Stimulated activated CD4-positive, alpha-beta T cell treated with anti-CD3 and anti-CD28 coated beads, Interleukin-1b, Interleukin-23, amount 100 ng/mL, for 4 hours (primary cell): ENCODE results near the gene CASP7.

Experiments used
- DNase-seq, 2 donors: peaks; one replicate each; pipeline ENCODE4 v3.0.0-alpha.2; 2020; ENCODE audit warnings: low read depth in 2 of 2

The CASP7 gene

DNA sequence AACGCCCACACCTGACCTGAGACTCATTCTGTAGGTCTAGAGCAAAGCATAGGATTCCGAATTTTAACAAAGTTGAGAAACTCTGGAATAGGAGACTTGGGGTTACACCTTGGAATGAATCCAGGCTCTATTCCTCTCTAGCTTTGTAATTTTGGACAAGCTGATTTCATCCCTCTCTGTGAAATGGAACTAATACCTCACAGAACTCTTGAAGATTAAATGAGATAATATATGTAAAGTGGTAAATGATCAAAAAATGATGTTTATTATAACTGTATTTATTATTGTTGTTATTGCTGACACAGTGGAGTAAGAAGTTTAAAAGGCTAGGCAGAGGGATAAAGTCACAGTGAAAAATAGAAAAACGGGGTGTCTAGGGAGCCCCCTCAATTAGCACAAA lies 32.3 kb downstream of the CASP7 start:
- no peak for DNase-seq

DNA sequence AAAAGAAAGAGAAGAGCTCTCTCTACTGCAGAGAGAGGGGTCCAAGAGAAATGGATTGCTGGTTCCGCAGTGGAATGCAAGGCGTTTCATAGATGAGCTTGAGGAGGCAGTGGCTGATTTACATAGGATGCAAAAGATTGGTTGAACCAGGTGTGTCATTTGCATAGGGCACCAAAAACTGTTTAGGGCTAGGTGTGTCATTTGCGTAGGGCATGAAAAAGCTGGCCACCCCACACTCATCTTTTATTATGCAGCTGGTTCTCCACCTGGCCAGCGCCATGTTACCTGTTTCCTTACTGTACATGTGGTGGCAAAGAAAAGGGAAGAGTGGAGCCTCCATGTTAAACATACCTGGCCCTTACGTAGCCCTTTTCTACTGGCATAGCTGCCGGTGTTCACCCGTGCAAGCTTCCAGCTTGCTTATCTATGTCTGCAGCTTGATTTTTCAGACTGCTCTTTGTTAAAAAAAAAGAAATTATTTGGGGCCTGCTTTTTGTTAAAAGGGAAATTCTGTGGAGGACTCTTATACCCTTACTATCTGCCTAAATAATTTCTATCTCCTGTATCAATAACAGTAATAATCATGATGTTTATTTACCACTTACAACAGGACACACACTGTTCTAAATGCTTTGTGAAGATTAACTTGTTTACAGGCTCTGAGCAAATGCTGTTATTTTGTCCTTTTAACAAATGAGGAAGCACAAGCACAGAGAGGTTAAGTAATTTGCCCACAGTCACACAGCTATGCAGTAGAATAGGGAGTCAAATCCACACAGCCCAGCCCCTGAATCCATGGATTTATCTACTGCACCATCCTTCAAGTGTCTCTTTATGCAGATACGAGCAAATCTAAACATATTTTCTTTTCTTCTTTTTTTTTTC lies 33.3 kb downstream of the CASP7 start:
- DNase-seq = no peak

DNA sequence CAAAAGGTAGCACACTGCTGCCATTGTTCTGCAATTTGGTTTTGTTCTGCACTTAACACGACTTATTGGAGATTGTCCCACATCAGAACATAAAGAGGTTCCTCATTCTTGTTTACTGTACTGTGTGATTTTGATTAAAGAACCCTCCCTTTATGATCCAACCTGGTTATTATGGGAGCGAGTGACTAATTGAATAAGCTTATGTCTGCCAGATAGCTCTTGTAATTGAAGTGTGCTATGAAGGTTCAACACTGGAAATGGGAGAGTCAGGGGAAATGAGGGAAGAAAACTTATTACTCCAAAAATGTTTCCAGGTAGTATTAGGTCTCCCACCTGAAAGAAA lies 33.9 kb downstream of the CASP7 start:
- DNase-seq = no peak

DNA sequence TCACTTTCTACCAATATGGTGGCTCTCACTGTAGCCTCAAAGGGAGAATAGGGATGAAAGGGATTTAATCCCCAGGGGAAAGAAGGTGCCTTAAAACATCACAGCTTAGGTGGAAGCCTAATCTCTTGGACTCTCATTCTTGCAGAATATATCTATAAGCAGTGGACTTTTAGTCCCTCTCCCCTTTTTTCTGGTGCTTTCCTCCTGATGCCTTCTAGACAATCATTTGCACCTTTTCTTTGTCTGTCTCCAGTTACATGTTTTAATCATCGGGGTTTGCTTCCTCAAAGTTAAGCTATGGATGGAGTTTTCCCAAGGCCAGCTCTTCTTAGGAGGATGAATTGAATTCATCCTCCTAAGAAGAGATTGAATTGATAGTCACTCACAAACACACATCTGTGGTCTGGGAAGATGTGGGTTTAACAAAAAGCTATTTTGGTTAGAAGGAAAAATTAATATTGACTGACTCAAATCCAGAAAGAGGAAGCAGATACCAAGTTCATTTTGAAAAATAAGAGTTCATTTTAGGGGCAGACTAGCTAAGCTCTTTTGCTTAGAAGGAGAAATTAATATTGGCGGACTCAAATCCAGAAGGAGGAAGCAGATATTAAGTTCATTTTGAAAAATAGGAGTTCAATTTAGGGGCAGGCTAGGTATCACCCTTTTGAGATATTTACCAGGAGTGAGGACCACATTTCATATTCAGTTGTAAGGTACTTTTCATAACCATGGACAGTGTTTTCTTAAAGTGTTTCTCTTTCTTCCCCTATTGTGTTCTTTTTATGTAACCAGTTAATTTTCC lies 36.6 kb downstream of the CASP7 start:
- no peak for DNase-seq

DNA sequence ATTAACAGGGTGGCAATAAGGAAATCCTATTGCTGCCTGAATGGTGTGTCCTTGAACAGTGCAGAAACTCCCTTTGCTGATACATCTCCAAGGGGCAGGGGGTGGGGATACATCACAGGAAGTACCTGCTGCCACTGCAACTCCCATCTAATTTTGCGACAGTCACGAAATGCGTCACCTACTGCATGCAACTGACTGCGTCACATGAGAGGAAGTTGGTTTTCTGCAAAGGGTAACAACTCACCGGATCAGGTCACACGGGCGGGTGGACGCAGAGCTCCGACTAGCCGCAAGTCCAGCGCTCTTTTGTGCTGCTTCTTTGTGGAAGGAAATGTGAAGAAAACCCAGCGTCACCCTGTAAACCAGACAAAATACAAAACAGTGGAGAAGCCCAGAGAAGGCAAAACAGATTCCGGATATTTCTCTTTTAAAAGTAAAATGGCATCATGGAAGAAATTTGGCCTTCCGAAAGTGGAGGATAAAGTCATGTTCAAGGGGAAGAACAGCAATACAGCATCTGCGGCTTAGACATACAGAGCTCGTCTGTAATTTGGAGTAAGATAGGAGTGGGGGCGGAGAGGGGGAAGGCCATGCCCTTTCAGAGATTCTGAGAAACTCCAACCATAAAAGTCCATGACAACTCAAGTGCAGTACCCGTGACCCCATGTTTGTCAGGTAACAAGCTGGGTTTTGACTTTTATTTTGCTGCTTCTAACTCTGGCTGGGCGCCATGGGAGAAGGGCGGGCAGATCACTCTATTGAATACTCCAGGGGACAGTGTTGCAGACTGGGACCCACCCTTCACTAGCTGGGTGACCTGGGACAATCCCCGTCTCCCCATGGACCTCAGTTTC lies 39.5 kb downstream of the CASP7 start:
- no peak for DNase-seq

DNA sequence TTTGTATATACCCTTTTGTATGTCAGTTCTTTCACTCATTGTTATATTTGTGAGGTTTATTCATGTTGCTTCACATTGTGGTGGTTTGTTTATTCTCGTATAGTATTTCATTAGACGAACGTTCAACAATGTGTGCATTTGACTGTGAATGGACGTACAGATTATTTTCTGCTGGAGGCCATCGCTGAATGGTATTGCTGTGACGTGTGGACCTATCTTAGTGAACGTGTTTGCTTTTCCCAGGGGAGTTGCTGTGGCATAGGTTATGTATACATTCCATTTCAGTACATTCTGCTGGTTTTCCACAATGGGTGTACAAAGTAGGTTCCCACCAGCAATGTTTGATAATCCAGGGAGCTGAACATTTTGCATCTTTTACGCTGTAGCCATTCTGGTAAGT lies 40.7 kb downstream of the CASP7 start:
- no peak for DNase-seq

DNA sequence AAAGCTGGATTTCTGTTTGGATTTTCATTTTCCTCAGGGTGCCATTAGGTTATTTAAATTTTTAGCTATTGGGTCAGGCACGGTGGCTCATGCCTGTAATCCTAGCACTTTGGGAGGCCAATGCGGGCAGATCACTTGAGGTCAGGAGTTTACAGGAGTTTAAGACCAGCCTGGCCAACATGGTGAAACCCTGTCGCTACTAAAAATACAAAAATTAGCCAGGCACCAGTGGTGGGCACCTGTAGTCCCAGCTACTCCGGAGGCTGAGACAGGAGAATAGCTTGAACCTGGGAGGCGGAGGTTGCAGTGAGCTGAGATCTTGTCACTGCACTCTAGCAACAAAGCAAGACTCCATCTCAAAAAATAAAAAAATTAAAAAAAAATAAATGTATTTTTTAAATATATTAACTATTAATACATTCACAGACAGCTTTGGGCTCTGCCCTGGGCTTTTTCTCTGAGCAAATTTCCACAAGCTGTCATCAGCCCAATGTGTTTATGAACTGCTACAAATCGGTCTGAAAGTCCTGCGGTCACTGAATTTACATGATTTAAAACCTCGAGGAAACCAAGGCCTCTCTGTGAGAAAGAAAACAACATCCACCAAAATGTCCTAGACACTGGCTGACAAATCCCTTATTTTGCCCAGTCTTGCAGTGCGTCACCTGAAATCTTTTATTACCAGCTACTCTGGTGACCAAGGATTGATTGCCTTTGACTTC lies 52.6 kb downstream of the CASP7 start:
- DNase-seq = no peak

DNA sequence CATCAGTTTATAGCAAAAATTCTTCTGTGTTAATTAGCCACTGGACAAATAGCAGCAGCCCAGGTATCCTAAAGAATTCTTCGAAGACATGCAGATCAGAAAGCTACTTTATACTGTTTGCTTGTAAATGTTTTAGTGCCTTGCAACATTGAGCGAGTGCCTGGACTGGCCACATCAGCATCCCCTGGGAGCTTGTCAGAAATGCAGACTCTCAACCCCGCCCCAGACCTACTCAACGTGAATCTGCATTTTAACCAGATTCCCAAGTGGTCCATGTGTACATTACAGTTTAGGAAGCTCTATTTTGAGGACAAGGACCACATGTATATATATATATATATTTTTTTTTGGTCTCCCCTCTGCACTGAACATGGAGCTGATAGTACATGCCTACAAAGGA lies 53.3 kb downstream of the CASP7 start:
- no peak for DNase-seq

DNA sequence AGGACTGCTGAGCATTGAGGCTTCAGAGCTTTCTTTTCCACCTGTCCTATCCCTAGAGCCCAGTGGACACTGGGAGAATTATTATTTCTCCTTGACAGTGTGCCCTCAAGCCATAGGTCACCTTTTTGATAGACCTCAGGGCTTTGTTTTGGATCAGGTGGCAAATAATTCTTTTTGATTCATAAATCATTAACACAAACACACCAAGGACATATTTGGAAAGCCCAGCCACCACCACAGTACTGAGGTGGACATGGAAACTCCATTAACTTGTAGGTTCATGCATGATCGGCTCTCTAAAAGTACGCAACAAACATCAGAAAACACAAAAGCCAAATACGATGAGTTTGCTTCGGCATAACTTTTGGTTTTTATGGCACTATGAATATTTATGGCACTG lies 53.9 kb downstream of the CASP7 start:
- no peak for DNase-seq

DNA sequence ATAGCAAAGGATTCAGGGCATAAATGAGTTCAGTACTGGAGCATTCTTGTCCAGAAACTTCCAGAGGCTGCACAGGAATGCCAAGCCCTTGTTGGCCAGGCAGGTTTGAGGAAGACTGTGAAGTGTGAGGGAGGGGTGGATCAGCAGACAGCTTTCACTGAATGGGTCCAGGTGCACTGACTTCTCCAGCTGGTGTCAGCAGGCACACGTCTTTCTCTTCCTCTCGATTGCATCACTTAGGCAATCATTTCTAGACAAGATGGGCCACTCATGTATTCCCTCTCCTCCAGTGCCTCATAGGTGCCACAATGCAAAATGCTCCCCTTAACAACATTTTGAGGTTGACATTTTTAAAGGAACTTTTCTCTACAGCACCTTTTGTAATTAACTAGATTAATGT lies 56.2 kb downstream of the CASP7 start:
- no peak for DNase-seq

DNA sequence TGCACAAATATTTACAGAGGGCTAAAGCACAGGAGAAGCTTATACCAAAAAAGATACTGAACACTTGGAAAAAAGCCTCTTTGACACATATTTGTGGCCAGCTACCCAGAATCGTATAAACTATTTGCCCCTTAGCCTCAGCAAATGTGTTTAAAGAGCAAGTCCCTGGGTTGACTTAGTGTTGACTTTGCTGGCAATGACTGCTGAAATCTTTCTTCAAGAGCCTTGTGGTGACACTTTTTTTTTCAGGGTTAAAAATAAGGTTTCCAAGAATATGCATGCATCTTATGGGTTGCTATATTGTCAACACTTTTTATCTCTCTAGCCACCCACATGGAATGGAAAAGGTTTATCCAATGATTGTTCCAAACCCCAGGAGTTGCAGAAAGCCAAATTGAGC lies 56.9 kb downstream of the CASP7 start:
- no peak for DNase-seq

DNA sequence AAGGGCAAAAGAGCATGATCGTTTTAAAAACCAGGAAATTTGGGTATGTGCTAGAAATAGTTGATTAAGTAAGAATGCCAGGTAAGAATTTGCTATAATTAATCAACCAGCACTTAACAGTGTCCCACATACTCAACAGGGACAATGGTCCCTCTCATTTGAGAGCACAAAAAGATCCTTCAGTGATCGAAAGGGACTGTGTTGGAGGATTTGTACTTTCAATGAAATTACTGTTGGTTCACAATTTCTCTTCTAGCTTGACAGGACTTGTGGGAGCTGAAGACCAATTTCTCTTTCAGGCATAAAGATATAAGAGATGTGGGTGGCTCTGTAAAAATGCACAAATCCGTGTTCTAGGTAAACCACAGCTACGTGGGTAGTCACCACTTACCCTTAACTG lies 59.3 kb downstream of the CASP7 start:
- no peak for DNase-seq

DNA sequence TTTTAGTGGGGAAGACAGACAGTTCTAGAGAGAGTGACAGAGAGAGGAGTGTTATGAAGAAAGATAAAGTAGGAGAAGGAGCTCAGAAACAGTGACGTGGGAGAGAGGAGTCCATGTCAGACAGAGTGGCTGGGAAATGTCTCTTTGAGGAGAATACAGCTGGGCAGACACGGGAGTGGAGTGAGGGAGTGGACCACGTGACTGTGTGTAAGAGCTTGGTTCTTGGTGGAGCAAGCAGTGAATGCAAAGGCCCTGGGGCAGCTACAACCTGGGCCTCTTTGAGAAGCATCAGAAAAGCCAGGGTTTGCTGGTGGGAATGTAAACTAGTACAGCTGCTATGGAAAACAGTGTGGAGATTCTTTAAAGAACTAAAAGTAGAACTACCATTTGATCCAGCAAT lies 59.9 kb downstream of the CASP7 start:
- DNase-seq = no peak

DNA sequence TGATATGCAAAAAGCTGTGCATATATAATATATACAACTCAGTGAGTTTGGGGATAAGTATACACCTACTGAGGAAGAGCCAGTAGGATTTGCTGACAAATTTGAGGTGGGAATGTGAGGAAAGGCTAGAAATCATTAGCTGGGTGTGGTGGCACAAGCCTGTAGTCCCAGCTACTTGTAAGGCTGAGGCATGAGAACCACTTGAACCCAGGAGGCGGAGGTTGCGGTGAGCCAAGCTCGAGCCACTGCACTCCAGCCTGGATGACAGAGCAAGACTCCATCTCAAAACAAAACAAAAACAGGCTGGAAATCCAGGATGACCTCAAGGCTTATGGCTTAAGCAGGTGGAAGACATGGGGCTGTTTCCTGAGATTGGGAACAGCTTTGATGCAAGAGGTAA lies 61.1 kb downstream of the CASP7 start:
- DNase-seq = no peak

DNA sequence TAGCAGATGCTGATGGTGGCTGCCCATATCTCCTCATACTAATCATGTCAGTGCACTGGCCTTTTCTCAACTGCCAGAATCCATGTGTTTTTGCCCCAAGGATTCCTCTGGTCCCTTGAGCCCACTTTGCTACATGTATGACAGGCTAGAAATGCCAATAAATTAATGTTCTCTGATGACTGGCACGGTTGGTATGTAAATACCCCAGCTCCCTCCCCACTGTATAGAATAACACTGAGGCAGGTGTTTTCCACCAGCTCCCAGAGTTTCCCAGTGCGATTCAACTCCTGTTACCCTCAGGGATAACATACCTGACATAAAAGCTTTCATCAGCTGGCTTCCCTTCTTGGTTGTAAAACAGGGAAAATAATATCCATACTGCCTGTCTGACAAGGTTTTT lies 62.8 kb downstream of the CASP7 start:
- no peak for DNase-seq

DNA sequence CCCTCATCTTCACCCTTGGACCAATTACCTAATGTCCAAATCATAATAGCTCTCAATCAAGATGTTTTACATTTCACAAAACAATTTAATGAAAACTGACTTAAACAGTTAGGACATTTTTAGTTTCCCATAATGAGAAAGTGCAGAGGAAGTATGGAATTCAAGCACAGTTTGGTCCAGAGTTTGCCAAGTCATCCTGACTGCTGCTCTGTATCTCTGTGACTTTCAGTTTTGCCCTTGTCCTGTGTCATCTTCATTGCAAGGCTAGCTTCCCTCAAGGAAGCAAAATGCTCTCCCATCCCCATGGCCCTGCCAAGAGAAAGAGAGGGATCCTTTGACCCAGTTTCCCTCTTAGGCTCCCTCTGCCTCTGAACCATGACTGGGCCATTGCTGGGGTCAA lies 63.9 kb downstream of the CASP7 start:
- no peak for DNase-seq

DNA sequence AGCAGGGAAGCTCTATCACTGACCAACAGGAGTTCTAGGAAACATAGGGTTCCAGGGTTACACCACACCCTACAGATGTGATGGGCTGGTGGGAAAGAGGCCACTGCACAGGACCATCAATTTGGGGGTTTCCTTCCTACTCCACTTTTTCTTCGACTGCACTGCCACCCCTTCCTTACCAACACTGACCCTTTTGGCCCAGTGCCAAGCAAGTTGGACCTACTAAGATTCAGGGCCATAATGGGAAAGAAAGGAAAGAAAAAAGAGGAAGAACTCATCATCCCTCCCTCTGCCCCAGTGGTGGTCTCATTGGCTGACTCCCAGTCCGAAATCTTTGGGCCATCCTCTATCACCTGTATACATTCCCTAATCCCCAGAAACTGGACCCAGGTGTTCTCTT lies 65.7 kb downstream of the CASP7 start:
- no peak for DNase-seq

DNA sequence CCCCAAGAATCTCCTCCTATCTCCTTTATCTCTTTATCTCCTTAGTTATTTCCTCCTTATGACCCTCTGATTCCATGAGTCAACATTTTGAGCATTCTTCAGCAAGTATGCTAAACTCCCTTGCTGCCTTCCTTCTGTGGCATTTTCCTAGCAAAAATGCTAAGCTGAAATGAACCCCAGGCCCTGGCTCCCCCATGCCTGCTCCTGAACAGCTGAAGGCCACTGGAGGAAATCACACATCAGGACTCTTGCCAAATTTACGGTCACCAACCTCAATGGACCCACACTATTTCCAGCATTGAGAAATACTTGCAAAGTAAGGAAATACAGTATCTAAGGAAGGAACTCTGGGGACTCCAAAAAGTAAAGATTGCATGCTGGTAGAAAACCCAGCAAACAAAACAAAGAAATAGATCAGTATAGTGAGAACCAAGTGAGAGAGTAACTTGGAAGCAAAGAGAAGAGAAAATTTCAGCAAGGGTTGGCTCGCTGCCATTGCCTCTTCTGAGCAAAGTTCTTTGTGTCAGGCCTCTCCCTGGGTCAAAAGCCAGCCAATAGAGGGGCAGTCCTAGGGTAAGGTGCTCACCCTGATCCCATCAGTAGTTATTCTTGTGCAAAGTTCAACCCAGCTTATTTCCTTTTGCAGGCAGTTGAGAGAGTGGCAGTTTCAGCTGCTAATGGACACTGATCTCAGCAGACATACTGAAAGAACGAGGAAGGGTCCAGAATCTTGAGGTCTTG lies 66.7 kb downstream of the CASP7 start:
- no peak for DNase-seq

DNA sequence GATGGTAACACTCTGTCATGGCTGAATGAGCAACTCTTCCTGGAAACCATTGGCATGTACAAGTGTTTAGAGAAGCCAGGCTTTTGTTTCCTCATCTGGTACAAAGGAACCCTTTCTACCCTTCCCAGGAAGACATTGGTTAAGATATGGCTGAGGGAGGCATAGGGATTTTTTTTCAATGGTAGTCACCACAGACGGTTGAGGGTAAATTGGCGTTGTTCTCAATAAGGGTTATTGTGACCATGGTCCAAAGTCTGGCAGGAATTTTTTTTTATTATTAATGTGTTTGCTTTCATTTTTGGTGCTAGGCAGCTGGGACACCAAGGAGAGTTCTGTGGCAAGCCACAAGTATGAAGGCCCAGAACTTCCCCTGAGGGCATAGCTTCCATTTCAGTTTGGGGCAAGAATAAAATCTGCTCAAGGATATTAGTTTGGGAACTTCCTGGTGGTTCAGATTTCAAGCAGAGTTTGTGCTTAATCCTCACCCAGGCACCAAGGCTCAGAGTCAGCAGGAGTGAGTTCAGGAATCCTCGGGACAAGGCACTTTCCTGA lies 71.5 kb downstream of the CASP7 start, which contains the start of gene PLEKHS1:
Gene PLEKHS1 (plus strand): TSS at position 502 of the 552 bp plus-strand sequence. CDS start 3,596 bp downstream, outside the sequence.
- no peak for DNase-seq

DNA sequence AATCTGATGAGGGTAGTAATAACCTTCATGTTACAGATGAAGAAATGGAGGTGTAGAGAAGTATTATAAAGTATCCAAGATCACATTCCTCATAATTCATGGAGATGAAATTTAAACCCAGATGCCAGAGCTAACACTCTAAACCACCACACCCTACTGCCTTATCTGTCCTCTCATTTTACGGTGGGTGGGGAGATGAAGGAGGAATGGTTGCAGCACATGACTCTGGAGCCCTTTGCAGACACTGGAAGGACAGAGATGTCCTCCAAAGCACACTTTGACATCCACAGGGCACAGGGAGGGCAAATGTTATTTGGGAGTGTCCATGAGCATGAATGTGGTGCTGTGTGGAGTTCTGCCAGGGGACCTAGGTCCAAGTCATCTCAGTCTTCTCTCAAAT lies 72.8 kb downstream of the CASP7 start:
- DNase-seq = no peak
